SJSA1 (cell line): ENCODE results near the gene PCCB. TPM values are rescaled to one million over a fixed set of nuclear protein-coding genes. Genes with fewer than 3 reads are reported as not detected.
"Not testable (repeated sequence)": the region's sequence is repeated elsewhere in the genome, so short reads cannot be mapped to it uniquely, and the experiment has no call there.

Experiments
- DNase-seq, 2 experiments: peaks; one replicate each; pipeline ENCODE4 v3.0.0-alpha.2; 2015 to 2020; ENCODE audit warnings: low spot score in 2 of 2, low read depth in 1 of 2
- H3K27ac ChIP-seq: fragments of 250-450 bp; sonication (Bioruptor Pico); 2 replicates; pipeline ENCODE4 v1.5.1; 2020; ENCODE audit warnings: mild to moderate bottlenecking, moderate library complexity
- H3K27me3 ChIP-seq: fragments of 250-450 bp; sonication (Bioruptor Pico); replicated peaks from 2 replicates; pipeline ENCODE4 v1.5.1; 2020; ENCODE audit warnings: mild to moderate bottlenecking, moderate library complexity
- H3K36me3 ChIP-seq: fragments of 250-450 bp; sonication (Bioruptor Pico); 2 replicates; pipeline ENCODE4 v1.5.1; 2020; ENCODE audit warnings: mild to moderate bottlenecking
- H3K4me1 ChIP-seq: fragments of 250-450 bp; sonication (Bioruptor Pico); replicated peaks from 2 replicates; pipeline ENCODE4 v1.6.1; 2021; ENCODE audit warnings: mild to moderate bottlenecking
- H3K4me3 ChIP-seq: fragments of 250-450 bp; sonication (Bioruptor Pico); 2 replicates; pipeline ENCODE4 v1.5.1; 2020; ENCODE audit warnings: mild to moderate bottlenecking
- H3K9me3 ChIP-seq: fragments of 250-450 bp; sonication (Bioruptor Pico); replicated peaks from 2 replicates; pipeline ENCODE4 v1.5.1; 2020; ENCODE audit warnings: mild to moderate bottlenecking
- total RNA-seq: library from RNA; depleted of rRNA; stranded (reverse); fragments of >200 nt; shearing (Covaris generic); gene quantifications from 2 replicates; pipeline ENCODE4 v1.2.3, GENCODE V29; 2014

Gene PCCB
- total RNA-seq, 1 experiment from 2014 or later = 39.2 TPM

- no peak overlapping the region for H3K27ac ChIP-seq
- H3K4me3 ChIP-seq = no peak overlapping the region
- no peaks in the 10 kb centered on the region for H3K27me3 ChIP-seq
- H3K9me3 ChIP-seq = no peaks in the 10 kb centered on the region
- DNase-seq = no peak
- H3K36me3 ChIP-seq = 0 out of 2 replicates have a peak, but pooled peaks cover 4% of the 10 kb centered on the region
- no peaks in the 10 kb centered on the region for H3K4me1 ChIP-seq
Observed at GRCh38 chr3:136300444-136300843, 50.3 kb downstream of the PCCB start.

DNA sequence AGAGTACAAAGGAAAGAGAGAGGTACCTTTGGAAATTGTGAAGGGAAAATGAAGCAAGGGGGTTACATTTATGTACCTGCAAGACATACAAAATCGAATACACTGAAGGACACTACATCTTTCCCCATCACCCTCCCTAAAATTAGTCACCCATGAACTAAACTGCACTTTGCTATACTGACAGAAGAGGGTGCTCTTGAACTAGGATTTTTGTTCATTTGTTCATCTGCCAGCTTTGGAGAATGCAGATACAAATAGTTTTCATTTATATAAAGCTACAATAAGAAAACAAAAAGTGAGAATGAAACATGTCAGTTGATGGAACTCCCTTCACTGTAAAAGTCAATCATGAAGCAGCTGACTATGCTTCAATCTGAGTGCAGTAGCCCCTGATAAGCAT lies 55.7 kb downstream of the PCCB start:
- no peak overlapping the region for H3K4me3 ChIP-seq
- H3K27me3 ChIP-seq = no peaks in the 10 kb centered on the region
- H3K9me3 ChIP-seq = no peaks in the 10 kb centered on the region
- no peaks in the 10 kb centered on the region for H3K4me1 ChIP-seq
- H3K27ac ChIP-seq = no peak overlapping the region
- DNase-seq = peak in 1 of 2 experiments; percentile 63
- H3K36me3 ChIP-seq = 0 out of 2 replicates have a peak, but pooled peaks cover 3% of the 10 kb centered on the region

DNA sequence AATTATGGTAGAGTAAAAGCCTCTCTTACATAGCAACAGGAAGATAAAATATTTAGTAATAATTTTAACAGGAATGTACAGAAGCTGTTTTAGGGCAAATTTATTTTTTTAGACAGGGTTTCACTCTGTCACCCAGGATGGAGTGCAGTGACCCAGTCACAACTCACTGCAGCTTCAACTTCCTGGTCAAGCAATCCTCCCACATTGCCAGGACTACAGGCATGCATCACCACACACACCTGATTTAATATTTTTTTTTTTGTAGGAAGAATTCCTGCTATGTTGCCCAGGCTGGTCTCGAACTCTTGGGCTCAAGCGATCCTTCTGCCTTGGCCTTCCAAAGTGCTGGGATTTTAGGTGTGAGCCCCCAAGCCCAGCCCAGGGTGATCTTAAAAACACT lies 61.1 kb downstream of the PCCB start:
- Histone ChIP-seq H3K9me3 (no peaks in the 10 kb centered on the region), H3K27me3 (no peaks in the 10 kb centered on the region), H3K36me3 (0 out of 2 replicates have a peak, but pooled peaks cover 3% of the 10 kb centered on the region), H3K27ac (no peak overlapping the region), H3K4me3 (no peak overlapping the region), H3K4me1 (no peaks in the 10 kb centered on the region)
- no peak for DNase-seq

DNA sequence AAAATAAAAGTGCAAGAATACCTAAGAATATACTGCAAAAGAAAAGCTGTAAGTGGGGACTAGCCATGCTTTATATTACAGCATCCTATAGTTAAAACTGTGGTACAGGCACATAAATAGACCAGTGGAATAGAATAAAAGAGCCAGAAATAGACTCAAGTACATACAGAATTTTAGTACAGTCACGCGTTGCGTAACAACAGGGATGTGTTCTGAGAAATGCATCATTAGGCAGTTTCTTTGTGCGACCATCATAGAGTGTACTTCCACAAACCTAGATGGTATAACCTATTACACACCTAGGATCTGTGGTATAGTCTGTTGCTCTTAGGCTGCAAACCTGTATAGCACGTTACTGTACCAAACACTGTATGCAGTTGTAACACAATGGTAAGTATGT lies 61.8 kb downstream of the PCCB start:
- 0 out of 2 replicates have a peak, but pooled peaks cover 1% of the 10 kb centered on the region for H3K36me3 ChIP-seq
- no peak overlapping the region for H3K4me3 ChIP-seq
- no peak overlapping the region for H3K27ac ChIP-seq
- H3K9me3 ChIP-seq = no peaks in the 10 kb centered on the region
- no peaks in the 10 kb centered on the region for H3K27me3 ChIP-seq
- no peaks in the 10 kb centered on the region for H3K4me1 ChIP-seq
- no peak for DNase-seq

DNA sequence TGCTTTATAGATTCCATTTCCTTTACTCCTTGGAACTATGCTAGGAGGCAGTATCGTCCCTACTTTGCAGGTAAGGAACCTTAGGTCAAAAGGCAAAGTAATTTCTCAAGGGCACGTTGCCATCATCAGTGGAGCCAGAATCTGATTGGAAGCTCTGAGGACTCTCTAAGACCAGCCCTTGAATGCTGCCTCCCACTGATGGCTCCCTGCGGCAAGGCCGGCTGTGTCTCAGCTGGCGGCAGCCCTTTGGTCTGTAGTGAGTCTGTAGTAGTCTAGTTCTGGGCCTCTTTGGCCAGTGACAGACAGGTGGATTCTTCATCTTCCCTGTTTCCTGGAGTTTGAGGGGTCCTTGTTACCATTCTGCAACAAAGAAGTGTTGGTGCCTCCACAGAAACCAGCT lies 76.2 kb downstream of the PCCB start:
- Histone ChIP-seq H3K9me3 (no peaks in the 10 kb centered on the region), H3K27ac (no peak overlapping the region), H3K36me3 (0 out of 2 replicates have a peak, but pooled peaks cover 3% of the 10 kb centered on the region), H3K4me3 (no peak overlapping the region), H3K27me3 (no peaks in the 10 kb centered on the region), H3K4me1 (no peaks in the 10 kb centered on the region)
- no peak for DNase-seq

- H3K4me1 ChIP-seq = peaks cover 3% of the 10 kb centered on the region; the same call in 1 of the 2 replicates
- peaks cover 3% of the 10 kb centered on the region; the same call in 1 of the 2 replicates for H3K36me3 ChIP-seq
- no peak for DNase-seq
- no peaks in the 10 kb centered on the region for H3K9me3 ChIP-seq
- H3K4me3 ChIP-seq = no peak overlapping the region
- no peaks in the 10 kb centered on the region for H3K27me3 ChIP-seq
- H3K27ac ChIP-seq = no peak overlapping the region
Observed at GRCh38 chr3:136327671-136328070, 77.5 kb downstream of the PCCB start.

- peaks cover 16% of the 10 kb centered on the region for H3K4me1 ChIP-seq
- no peak overlapping the region for H3K4me3 ChIP-seq
- DNase-seq = no peak
- no peaks in the 10 kb centered on the region for H3K27me3 ChIP-seq
- peaks cover 19% of the 10 kb centered on the region for H3K36me3 ChIP-seq
- no peak overlapping the region for H3K27ac ChIP-seq
- H3K9me3 ChIP-seq = no peaks in the 10 kb centered on the region
Observed at GRCh38 chr3:136329593-136329992, 79.5 kb downstream of the PCCB start.

GRCh38 chr3:136330900-136331299 lies 80.8 kb downstream of the PCCB start:
- no peak for DNase-seq
- Histone ChIP-seq H3K27ac (no peak overlapping the region), H3K4me1 (peaks cover 16% of the 10 kb centered on the region), H3K36me3 (peaks cover 28% of the 10 kb centered on the region), H3K4me3 (no peak overlapping the region), H3K27me3 (no peaks in the 10 kb centered on the region), H3K9me3 (no peaks in the 10 kb centered on the region)

GRCh38 chr3:136332302-136332701 lies 82.2 kb downstream of the PCCB start:
- peaks cover 33% of the 10 kb centered on the region for H3K36me3 ChIP-seq
- H3K4me1 ChIP-seq = peaks cover 16% of the 10 kb centered on the region
- no peak overlapping the region for H3K27ac ChIP-seq
- DNase-seq = no peak
- no peaks in the 10 kb centered on the region for H3K9me3 ChIP-seq
- no peak overlapping the region for H3K4me3 ChIP-seq
- H3K27me3 ChIP-seq = no peaks in the 10 kb centered on the region

GRCh38 chr3:136332776-136333175 lies 82.6 kb downstream of the PCCB start:
- Histone ChIP-seq H3K36me3 (peaks cover 33% of the 10 kb centered on the region), H3K9me3 (no peaks in the 10 kb centered on the region), H3K4me1 (peaks cover 16% of the 10 kb centered on the region), H3K4me3 (no peak overlapping the region), H3K27ac (no peak overlapping the region), H3K27me3 (no peaks in the 10 kb centered on the region)
- peak in 1 of 2 experiments; percentile 27 for DNase-seq

GRCh38 chr3:136334209-136334608 lies 84.1 kb downstream of the PCCB start:
- H3K4me1 ChIP-seq = peaks cover 16% of the 10 kb centered on the region
- no peak for DNase-seq
- H3K27me3 ChIP-seq = no peaks in the 10 kb centered on the region
- no peak overlapping the region for H3K4me3 ChIP-seq
- peaks cover 44% of the 10 kb centered on the region for H3K36me3 ChIP-seq
- no peak overlapping the region for H3K27ac ChIP-seq
- no peaks in the 10 kb centered on the region for H3K9me3 ChIP-seq

- DNase-seq, H3K27ac ChIP-seq, H3K9me3 ChIP-seq, H3K27me3 ChIP-seq, H3K4me3 ChIP-seq: not testable (repeated sequence)
- Histone ChIP-seq H3K36me3 (peaks cover 47% of the 10 kb centered on the region), H3K4me1 (peaks cover 16% of the 10 kb centered on the region)
Observed at GRCh38 chr3:136334726-136335125, 84.6 kb downstream of the PCCB start.

GRCh38 chr3:136336329-136337100 lies 86.4 kb downstream of the PCCB start:
- DNase-seq = no peak
- no peak overlapping the region for H3K27ac ChIP-seq
- no peak overlapping the region for H3K4me3 ChIP-seq
- H3K4me1 ChIP-seq = peaks cover 16% of the 10 kb centered on the region
- H3K36me3 ChIP-seq = peaks cover 56% of the 10 kb centered on the region
- no peaks in the 10 kb centered on the region for H3K9me3 ChIP-seq
- no peaks in the 10 kb centered on the region for H3K27me3 ChIP-seq

GRCh38 chr3:136343446-136343845 lies 93.3 kb downstream of the PCCB start:
- no peak overlapping the region for H3K4me3 ChIP-seq
- no peaks in the 10 kb centered on the region for H3K9me3 ChIP-seq
- no peak for DNase-seq
- no peak overlapping the region for H3K27ac ChIP-seq
- no peaks in the 10 kb centered on the region for H3K27me3 ChIP-seq
- peaks cover 23% of the 10 kb centered on the region; the same call in 1 of the 2 replicates for H3K36me3 ChIP-seq
- H3K4me1 ChIP-seq = peaks cover 15% of the 10 kb centered on the region
